ENCODE measurements around the gene NKD2.

NKD2 gene

DNA sequence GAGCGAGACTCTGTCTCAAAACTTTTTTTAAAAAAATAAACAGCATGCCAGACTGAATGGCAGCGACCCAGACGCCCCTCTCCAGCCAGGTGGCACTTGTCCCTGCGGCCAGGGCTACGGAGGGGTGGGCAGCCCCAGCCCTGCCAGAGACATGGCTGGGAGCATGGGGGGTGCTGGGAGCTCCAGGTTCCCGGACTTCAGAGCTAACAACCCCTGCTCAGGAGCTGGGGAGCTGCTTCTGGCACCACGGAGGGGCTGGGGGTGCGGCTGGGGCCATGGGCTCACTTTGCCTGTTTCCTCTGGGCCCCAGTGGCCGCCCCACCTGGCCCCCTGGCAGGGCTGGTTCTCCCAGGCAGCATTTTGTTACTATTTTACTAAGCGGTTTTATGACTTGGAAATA lies 53.3 kb downstream of the NKD2 start:
- TF ChIP-seq, protein P1, sequence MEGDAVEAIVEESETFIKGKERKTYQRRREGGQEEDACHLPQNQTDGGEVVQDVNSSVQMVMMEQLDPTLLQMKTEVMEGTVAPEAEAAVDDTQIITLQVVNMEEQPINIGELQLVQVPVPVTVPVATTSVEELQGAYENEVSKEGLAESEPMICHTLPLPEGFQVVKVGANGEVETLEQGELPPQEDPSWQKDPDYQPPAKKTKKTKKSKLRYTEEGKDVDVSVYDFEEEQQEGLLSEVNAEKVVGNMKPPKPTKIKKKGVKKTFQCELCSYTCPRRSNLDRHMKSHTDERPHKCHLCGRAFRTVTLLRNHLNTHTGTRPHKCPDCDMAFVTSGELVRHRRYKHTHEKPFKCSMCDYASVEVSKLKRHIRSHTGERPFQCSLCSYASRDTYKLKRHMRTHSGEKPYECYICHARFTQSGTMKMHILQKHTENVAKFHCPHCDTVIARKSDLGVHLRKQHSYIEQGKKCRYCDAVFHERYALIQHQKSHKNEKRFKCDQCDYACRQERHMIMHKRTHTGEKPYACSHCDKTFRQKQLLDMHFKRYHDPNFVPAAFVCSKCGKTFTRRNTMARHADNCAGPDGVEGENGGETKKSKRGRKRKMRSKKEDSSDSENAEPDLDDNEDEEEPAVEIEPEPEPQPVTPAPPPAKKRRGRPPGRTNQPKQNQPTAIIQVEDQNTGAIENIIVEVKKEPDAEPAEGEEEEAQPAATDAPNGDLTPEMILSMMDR (IDR thresholded peaks at IDR 0.05) = no peak
- Histone ChIP-seq H3K4me1 (no peaks in the 10 kb centered on the region), H3K9me3 (no peaks in the 10 kb centered on the region), H3K27ac (no peak overlapping the region), H3K36me3 (peaks cover 8 to 93% (median 54%) of the 10 kb centered on the region in 3 donors), H3K4me3 (no peak overlapping the region), H3K27me3 (no peaks in the 10 kb centered on the region)
- DNase-seq = no peak
- intact Hi-C loops (cut with DNase I; ENCODE audit: low total_unique reads) = no loop called here

GRCh38 chr5:1062761-1063568 lies 54.4 kb downstream of the NKD2 start:
- Histone ChIP-seq H3K27ac (no peak overlapping the region), H3K36me3 (peaks cover 8 to 91% (median 46%) of the 10 kb centered on the region in 3 donors), H3K4me1 (no peaks in the 10 kb centered on the region), H3K4me3 (no peak overlapping the region), H3K9me3 (no peaks in the 10 kb centered on the region), H3K27me3 (no peaks in the 10 kb centered on the region)
- DNase-seq = no peak
- TF ChIP-seq, protein P1 (IDR thresholded peaks at IDR 0.05) = no peak
- intact Hi-C loops (cut with DNase I; ENCODE audit: low total_unique reads) = no loop called here

GRCh38 chr5:1063661-1064382 lies 55.2 kb downstream of the NKD2 start:
- Histone ChIP-seq H3K36me3 (peaks cover 8 to 87% (median 51%) of the 10 kb centered on the region in 3 donors), H3K27me3 (no peaks in the 10 kb centered on the region), H3K9me3 (no peaks in the 10 kb centered on the region), H3K4me3 (no peak overlapping the region), H3K4me1 (no peaks in the 10 kb centered on the region), H3K27ac (no peak overlapping the region)
- DNase-seq = no peak
- intact Hi-C loops (cut with DNase I; ENCODE audit: low total_unique reads) = no loop called here
- TF ChIP-seq, protein P1 (IDR thresholded peaks at IDR 0.05) = no peak

DNA sequence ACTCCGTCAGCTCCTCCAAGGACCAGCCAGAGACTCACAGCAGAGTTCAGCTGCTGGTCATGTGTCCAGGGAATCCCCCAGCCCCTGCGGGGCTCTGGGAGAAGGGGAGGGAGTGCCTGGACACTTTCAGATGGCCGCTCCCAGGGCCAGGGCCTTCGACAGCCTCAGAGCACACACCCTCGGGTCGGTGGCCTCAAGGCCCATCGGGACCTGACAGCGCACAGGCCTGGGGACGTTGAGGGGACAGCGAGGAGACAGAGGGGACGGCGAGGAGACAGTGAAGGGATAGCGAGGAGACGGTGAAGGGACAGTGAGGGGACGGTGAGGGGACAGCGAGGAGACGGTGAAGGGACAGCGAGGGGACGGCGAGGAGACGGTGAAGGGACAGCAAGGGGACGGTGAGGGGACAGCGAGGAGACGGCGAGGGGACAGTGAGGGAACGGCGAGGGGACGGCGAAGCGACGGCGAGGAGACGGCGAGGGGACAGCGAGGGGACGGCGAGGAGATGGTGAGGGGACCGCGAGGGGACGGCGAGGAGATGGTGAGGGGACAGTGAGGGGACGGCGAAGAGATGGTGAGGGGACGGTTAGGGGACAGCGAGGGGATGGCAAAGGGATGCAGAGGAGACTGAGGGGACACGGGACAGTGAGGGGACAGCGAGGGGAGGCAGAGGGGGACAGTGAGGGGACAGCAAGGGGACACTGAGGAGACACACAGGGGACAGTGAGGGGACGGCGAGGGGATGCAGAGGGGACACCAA lies 56.0 kb downstream of the NKD2 start:
- no peak for DNase-seq
- no peaks in the 10 kb centered on the region for H3K4me1 ChIP-seq
- TF ChIP-seq, protein P1 (IDR thresholded peaks at IDR 0.05) = no peak
- no peak overlapping the region for H3K27ac ChIP-seq
- H3K36me3 ChIP-seq = peaks cover 4 to 87% (median 46%) of the 10 kb centered on the region in 3 donors
- intact Hi-C loops (cut with DNase I; ENCODE audit: low total_unique reads) = no loop called here
- H3K9me3 ChIP-seq = no peaks in the 10 kb centered on the region
- no peaks in the 10 kb centered on the region for H3K27me3 ChIP-seq
- H3K4me3 ChIP-seq = no peak overlapping the region

DNA sequence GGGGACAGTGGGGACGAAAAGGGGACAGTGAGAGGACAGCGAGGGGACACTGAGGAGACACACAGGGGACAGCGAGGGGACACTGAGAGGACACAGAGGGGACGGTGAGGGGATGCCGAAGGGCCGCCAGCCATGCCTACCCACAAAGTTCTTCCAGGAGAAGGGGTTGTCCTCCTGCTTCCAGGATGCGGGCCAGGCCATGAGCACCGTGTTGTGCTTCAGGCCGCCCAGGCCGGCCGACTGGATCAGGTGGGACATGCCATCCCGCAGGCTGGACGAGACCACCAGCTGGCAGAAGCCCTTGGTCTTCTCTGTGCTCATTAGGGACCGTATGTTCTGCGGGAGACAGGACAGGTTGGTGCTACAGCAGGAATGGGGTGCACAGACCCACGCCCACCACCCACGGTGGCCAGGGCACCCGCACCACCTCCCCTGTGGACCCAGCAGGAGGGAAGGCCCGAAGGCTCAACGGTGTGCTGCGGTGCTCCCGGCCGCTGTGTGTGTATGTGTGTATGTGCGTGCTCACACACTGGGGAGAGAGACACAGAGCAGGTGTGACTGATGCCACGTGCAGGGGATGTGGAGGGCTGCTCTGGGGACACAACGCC lies 56.6 kb downstream of the NKD2 start:
- no peak for DNase-seq
- Histone ChIP-seq H3K9me3 (no peaks in the 10 kb centered on the region), H3K27ac (no peak overlapping the region), H3K4me3 (no peak overlapping the region), H3K36me3 (peaks cover 4 to 82% (median 39%) of the 10 kb centered on the region in 3 donors), H3K27me3 (no peaks in the 10 kb centered on the region), H3K4me1 (no peaks in the 10 kb centered on the region)
- TF ChIP-seq, protein P1 (IDR thresholded peaks at IDR 0.05) = no peak
- intact Hi-C loops (cut with DNase I; ENCODE audit: low total_unique reads) = no loop called here

Data from tibial artery (tissue), 4 donors.